H1 (cell line): ENCODE data around the gene DBH. TPM values are rescaled to one million over a fixed set of nuclear protein-coding genes. Genes with fewer than 3 reads are reported as not detected.

Experiments used
- CTCF ChIA-PET: fragments of 300-600 bp; sonication (Branson Sonifier 250); formaldehyde crosslinking; loops from one replicate; lab custom pipeline; 2021; ENCODE audit not compliant: partially characterized antibody; lab: Charles Lee
- POLR2A ChIA-PET: fragments of 300-600 bp; sonication (Branson Sonifier 250); formaldehyde crosslinking; loops from one replicate; lab custom pipeline; 2021; ENCODE audit warnings: inconsistent platforms; ENCODE audit not compliant: partially characterized antibody; lab: Charles Lee
- DNase-seq, 2 experiments: peaks; one replicate each; pipeline versions ENCODE4 v3.0.0 to v3.0.0-alpha.2; 2010 to 2022; ENCODE audit warnings: low spot score in 2 of 2, low read depth in 1 of 2, mixed read lengths in 1 of 2
- FAIRE-seq: peaks from 2 replicates; lab custom pipeline; 2011; peaks lifted over from hg19 to GRCh38; lab: Jason Lieb, UNC
- H2AFZ ChIP-seq: 2 replicates; pipeline ENCODE4 v1.8.1; 2012; ENCODE audit warnings: low read length, inconsistent platforms
- H2AK5ac ChIP-seq: 2 replicates; pipeline ENCODE4 v1.6.1; 2013; ENCODE audit warnings: low read depth, low read length
- H2BK120ac ChIP-seq: replicated peaks from 2 replicates; pipeline ENCODE3; 2013; ENCODE audit warnings: low read depth, low read length, inconsistent platforms
- H2BK12ac ChIP-seq: 2 replicates; pipeline ENCODE4 v1.6.1; 2013; ENCODE audit warnings: low read depth, low read length
- H2BK15ac ChIP-seq: 2 replicates; pipeline ENCODE4 v1.6.1; 2013; ENCODE audit warnings: low read length
- H2BK20ac ChIP-seq: 2 replicates; pipeline ENCODE4 v1.6.1; 2013; ENCODE audit warnings: low read length
- H2BK5ac ChIP-seq: 2 replicates; pipeline ENCODE4 v1.6.1; 2013; ENCODE audit warnings: low read depth, low read length
- H3K14ac ChIP-seq: 2 replicates; pipeline ENCODE4 v1.6.1; 2013; ENCODE audit warnings: inconsistent platforms; ENCODE audit not compliant: insufficient read length
- H3K18ac ChIP-seq: 2 replicates; pipeline ENCODE4 v1.6.1; 2013; ENCODE audit warnings: low read length; ENCODE audit errors: extremely low read depth
- H3K23ac ChIP-seq: 2 replicates; pipeline ENCODE4 v1.6.1; 2013; ENCODE audit warnings: inconsistent platforms; ENCODE audit not compliant: insufficient read length
- H3K23me2 ChIP-seq: 2 replicates; pipeline ENCODE4 v1.6.1; 2013; ENCODE audit warnings: low read depth, low read length
- H3K27ac ChIP-seq: 2 replicates; pipeline ENCODE4 v1.6.1; 2011; ENCODE audit warnings: low read depth, low read length, inconsistent platforms
- H3K27me3 ChIP-seq, 4 experiments: replicated peaks in 1 of 4; 1 replicate in 1 of 4; 2 replicates in 3 of 4; pipeline versions ENCODE4 v1.6.1 to v1.8.1; 2011 to 2013; ENCODE audit warnings: low read length in 3 of 4, mild to moderate bottlenecking in 3 of 4, inconsistent platforms in 2 of 4, mixed read lengths in 2 of 4, moderate library complexity in 1 of 4; ENCODE audit not compliant: control insufficient read depth in 3 of 4, insufficient read depth in 3 of 4; ENCODE audit errors: extremely low read depth in 1 of 4
- H3K36me3 ChIP-seq, 4 experiments: 2 replicates each; pipeline versions ENCODE4 v1.6.1 to v1.8.1; 2011 to 2013; ENCODE audit warnings: mild to moderate bottlenecking in 4 of 4, low read length in 3 of 4, moderate library complexity in 2 of 4, control low read depth in 1 of 4, inconsistent platforms in 1 of 4; ENCODE audit not compliant: insufficient read depth in 4 of 4, control insufficient read depth in 2 of 4
- H3K4ac ChIP-seq: replicated peaks from 2 replicates; pipeline ENCODE3; 2013; ENCODE audit warnings: low read length, low read depth, mixed read lengths, inconsistent platforms; ENCODE audit not compliant: insufficient read length
- H3K4me1 ChIP-seq, 4 experiments: replicated peaks in 1 of 4; 1 replicate in 1 of 4; 2 replicates in 3 of 4; pipeline versions ENCODE4 v1.6.1 to v1.8.1; 2011 to 2013; ENCODE audit warnings: low read length in 3 of 4, inconsistent platforms in 2 of 4, mixed read lengths in 1 of 4; ENCODE audit not compliant: insufficient read depth in 4 of 4, control insufficient read depth in 3 of 4
- H3K4me2 ChIP-seq, 2 experiments: 2 replicates each; pipeline versions ENCODE4 v1.6.1 to v1.8.1; 2011 to 2013; ENCODE audit warnings: low read depth in 2 of 2, low read length in 2 of 2, control low read depth in 1 of 2, inconsistent platforms in 1 of 2, mild to moderate bottlenecking in 1 of 2; ENCODE audit not compliant: insufficient read depth in 1 of 2
- H3K4me3 ChIP-seq, 4 experiments: fragments of 200-600, 300-600 bp in 1 of 4; sonication (generic), shearing (Covaris generic), sonication (Bioruptor Twin) in 1 of 4; 2 replicates each; pipeline versions ENCODE4 v1.5.1 to v1.8.1; 2011 to 2016; ENCODE audit warnings: low read length in 4 of 4, low read depth in 3 of 4, control low read depth in 2 of 4, inconsistent platforms in 2 of 4, mild to moderate bottlenecking in 2 of 4, mixed read lengths in 1 of 4, moderate library complexity in 1 of 4; ENCODE audit not compliant: insufficient read depth in 2 of 4; ENCODE audit errors: extremely low read depth in 1 of 4
- H3K56ac ChIP-seq: replicated peaks from 2 replicates; pipeline ENCODE3; 2013; ENCODE audit warnings: low read depth, mild to moderate bottlenecking, mixed read lengths, low read length, inconsistent platforms; ENCODE audit not compliant: insufficient read length
- H3K79me1 ChIP-seq: 2 replicates; pipeline ENCODE4 v1.6.1; 2013; ENCODE audit warnings: low read depth, low read length, control low read depth
- H3K79me2 ChIP-seq, 2 experiments: 2 replicates each; pipeline versions ENCODE4 v1.6.1 to v1.8.1; 2012 to 2013; ENCODE audit warnings: low read length in 2 of 2, mild to moderate bottlenecking in 2 of 2, inconsistent platforms in 1 of 2; ENCODE audit not compliant: insufficient read depth in 2 of 2, control insufficient read depth in 1 of 2
- H3K9ac ChIP-seq, 4 experiments: replicated peaks in 1 of 4; 1 replicate in 1 of 4; 2 replicates in 3 of 4; pipeline versions ENCODE4 v1.6.1 to v1.8.1; 2011 to 2013; ENCODE audit warnings: low read depth in 3 of 4, low read length in 3 of 4, control low read depth in 2 of 4, mild to moderate bottlenecking in 2 of 4, moderate library complexity in 2 of 4, inconsistent platforms in 1 of 4; ENCODE audit errors: extremely low read depth in 1 of 4
- H3K9me3 ChIP-seq, 2 experiments: 2 replicates each; pipeline versions ENCODE4 v1.6.1 to v1.8.1; 2012 to 2013; ENCODE audit warnings: mild to moderate bottlenecking in 2 of 2, moderate library complexity in 2 of 2, control low read depth in 1 of 2, inconsistent platforms in 1 of 2, low read depth in 1 of 2, low read length in 1 of 2, mixed read lengths in 1 of 2; ENCODE audit not compliant: insufficient read depth in 2 of 2
- H4K20me1 ChIP-seq, 2 experiments: replicated peaks in 1 of 2; 2 replicates each; pipeline versions ENCODE3 to v1.8.1; 2011 to 2013; ENCODE audit warnings: inconsistent platforms in 2 of 2, low read length in 2 of 2, mild to moderate bottlenecking in 1 of 2; ENCODE audit not compliant: insufficient read depth in 2 of 2, control insufficient read depth in 1 of 2
- H4K5ac ChIP-seq: 2 replicates; pipeline ENCODE4 v1.6.1; 2013; ENCODE audit warnings: low read length, low read depth, mixed read lengths, inconsistent platforms; ENCODE audit not compliant: insufficient read length
- H4K8ac ChIP-seq: 2 replicates; pipeline ENCODE4 v1.8.0; 2013; ENCODE audit warnings: mild to moderate bottlenecking, moderate library complexity, low read length, inconsistent platforms; ENCODE audit not compliant: insufficient read depth; ENCODE audit errors: extremely low read depth
- H4K91ac ChIP-seq: replicated peaks from 2 replicates; pipeline ENCODE3; 2013; ENCODE audit warnings: low read length, mixed read lengths, inconsistent platforms; ENCODE audit not compliant: insufficient read length
- BCL11A ChIP-seq, 2 experiments: IDR thresholded peaks; one replicate each; pipeline ENCODE4 v1.6.1; 2011; ENCODE audit warnings: low read depth in 2 of 2, low read length in 2 of 2, mild to moderate bottlenecking in 2 of 2
- KDM1A ChIP-seq: fragments of 200-600, 300-600 bp; sonication (generic); IDR thresholded peaks from 2 replicates; pipeline ENCODE4 v1.7.1; 2016; ENCODE audit warnings: mild to moderate bottlenecking, low read length, borderline replicate concordance
- POLR2AphosphoS5 ChIP-seq: IDR thresholded peaks from 2 replicates; pipeline ENCODE4 v1.6.1; 2011; ENCODE audit warnings: low read depth, low read length
- RAD21 ChIP-seq, 2 experiments: IDR thresholded peaks in 1 of 2; conservative IDR thresholded peaks in 1 of 2; 2 replicates each; pipeline ENCODE4 v1.6.1; 2011; ENCODE audit warnings: low read depth in 2 of 2, low read length in 2 of 2, improper control_type of control experiment in 1 of 2, inconsistent platforms in 1 of 2, mild to moderate bottlenecking in 1 of 2, moderate library complexity in 1 of 2
- SIX5 ChIP-seq: IDR thresholded peaks from 2 replicates; pipeline ENCODE4 v1.6.1; 2011; ENCODE audit warnings: mild to moderate bottlenecking, low read depth, low read length
- TAF1 ChIP-seq: IDR thresholded peaks from 2 replicates; pipeline ENCODE4 v1.6.1; 2011; ENCODE audit warnings: mild to moderate bottlenecking, low read depth, low read length
- TBP ChIP-seq: IDR thresholded peaks from 2 replicates; pipeline ENCODE4 v1.6.1; 2011; ENCODE audit warnings: low read depth, low read length, improper control_type of control experiment
- YY1 ChIP-seq: IDR thresholded peaks from 2 replicates; pipeline ENCODE4 v1.6.1; 2011; ENCODE audit warnings: low read depth, mild to moderate bottlenecking, low read length
- WGBS, 2 experiments: shearing (Covaris generic) in 1 of 2; methylation state at CpG; one replicate each; pipeline versions ENCODE4 v1.1.6 to v1.1.7; 2013 to 2015; ENCODE audit warnings: low lambda C conversion rate in 2 of 2, mixed read lengths in 2 of 2, inconsistent platforms in 1 of 2, low coverage in 1 of 2, missing lambda C conversion rate in 1 of 2; ENCODE audit not compliant: insufficient replicate concordance in 2 of 2, insufficient coverage in 1 of 2, insufficient read length in 1 of 2; ENCODE audit errors: extremely low coverage in 1 of 2, missing lambda C conversion rate in 1 of 2; 5-methylcytosine and 5-hydroxymethylcytosine counted together
- polyA plus RNA-seq, 7 experiments: library from polyadenylated mRNA; depleted of rRNA in 3 of 7; stranded (reverse) in 5 of 7; unstranded in 2 of 7; fragments of >200 nt in 5 of 7; fragments of 200-250 nt in 2 of 7; gene quantifications; 1 replicate in 5 of 7; 2 replicates in 1 of 7; 4 replicates in 1 of 7; pipeline versions ENCODE4 v1.2.1 to v1.2.3, GENCODE V29; 2011 to 2013; ENCODE audit warnings: missing spikeins in 2 of 7, mixed read lengths in 2 of 7
- total RNA-seq: library from RNA; stranded (reverse); fragmentation: NEBNext Ultra II Directional; extraction: Animal tissue kit (Norgen Biotek cat#: 25700); gene quantifications from 2 replicates; pipeline ENCODE4 v1.2.1, GENCODE V29; 2021
- TF ChIP-seq, protein P1 (sequence below), 3 experiments: IDR thresholded peaks; 1 replicate in 2 of 3; 2 replicates in 1 of 3; pipeline versions ENCODE4 v1.5.1 to v1.6.1; 2011; ENCODE audit warnings: low read length in 3 of 3, mild to moderate bottlenecking in 3 of 3, inconsistent platforms in 2 of 3, low read depth in 1 of 3, moderate library complexity in 1 of 3; ENCODE audit not compliant: insufficient read depth in 1 of 3; ENCODE audit errors: control extremely low read depth in 1 of 3

The DBH gene
- total and polyA plus RNA-seq, 2 of the 8 experiments (the other 6 are each of a cell fraction or from before 2014, with no cell fraction given), result 0.18 TPM; not detected in 1

DNA sequence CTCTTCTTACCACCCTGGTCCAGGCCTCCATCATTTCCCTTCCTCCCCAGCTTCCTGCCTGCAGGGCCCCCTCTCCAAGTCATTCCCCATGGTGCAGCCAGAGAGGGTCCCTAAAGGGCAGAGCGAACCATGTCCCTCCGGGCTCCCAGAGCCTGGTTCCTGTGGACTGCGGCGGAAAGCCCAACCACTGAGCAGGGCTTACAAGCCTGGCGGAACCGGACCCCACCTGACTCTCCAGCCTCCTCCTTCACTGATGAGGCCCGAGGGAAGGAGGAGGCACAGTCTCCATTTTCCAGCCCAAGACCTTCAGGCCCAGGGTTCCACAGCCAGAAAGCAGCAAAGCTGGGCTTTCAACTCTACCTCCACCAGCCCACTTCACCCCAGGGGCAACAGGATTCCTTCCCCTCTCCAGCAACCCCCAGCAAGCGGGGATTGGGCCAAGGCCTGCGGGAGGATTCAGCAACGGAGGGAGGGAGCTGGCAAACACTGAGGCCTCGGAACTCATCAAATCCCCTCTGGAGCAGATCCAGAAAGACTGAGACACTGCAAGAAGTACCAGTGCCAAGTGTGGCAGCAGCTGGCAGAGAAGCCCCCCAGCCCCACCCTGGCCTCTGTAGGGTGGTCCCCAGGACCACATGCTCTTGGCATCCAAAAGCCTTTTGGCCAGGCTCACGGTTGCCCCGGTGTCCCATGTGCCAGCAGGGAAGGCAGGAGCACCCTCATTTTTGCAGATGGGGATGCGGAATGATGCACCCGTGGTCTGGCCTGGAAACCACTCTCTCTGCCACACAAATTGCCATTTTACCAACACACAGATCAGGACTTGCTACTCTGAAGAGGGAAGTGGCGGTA lies 30.1 kb upstream of the DBH start:
- no peak overlapping the region for H2BK12ac ChIP-seq
- peak overlapping the region; percentile 8; the same call in 1 of the 2 replicates for H2BK15ac ChIP-seq
- no peaks in the 10 kb centered on the region for H3K79me1 ChIP-seq
- H4K5ac ChIP-seq, result no peak overlapping the region
- ChIA-PET POLR2A (interaction anchor here (0.9 kb wide), 1 partner anchor 22 kb away, joined by 3 read pairs; no protein-coding TSS in a partner anchor), CTCF (interaction anchor here (0.9 to 6.7 kb wide), 7 partner anchors 14 to 137 kb away, joined by 3 to 79 read pairs (median 3); no protein-coding TSS in a partner anchor)
- H4K91ac ChIP-seq, result no peak overlapping the region
- H3K18ac ChIP-seq, result peak overlapping the region; percentile 48; the same call in 1 of the 2 replicates
- no peak overlapping the region for H2BK5ac ChIP-seq
- H3K4me3 ChIP-seq, result no peak overlapping the region
- peaks cover 4% of the 10 kb centered on the region; the same call in 1 of the 2 replicates for H3K23me2 ChIP-seq
- H4K20me1 ChIP-seq, result no peaks in the 10 kb centered on the region
- H3K4ac ChIP-seq, result no peak overlapping the region
- H2AK5ac ChIP-seq, result no peak overlapping the region
- H3K27ac ChIP-seq, result no peak overlapping the region
- FAIRE-seq, result no peak
- H3K9ac ChIP-seq, result no peak overlapping the region
- no peaks in the 10 kb centered on the region for H3K9me3 ChIP-seq
- H2AFZ ChIP-seq, result no peak overlapping the region
- no peak for DNase-seq
- H3K4me1 ChIP-seq, result peaks cover 0 to 7% (median 3%) of the 10 kb centered on the region in 4 experiments; a peak in 5 of 7 replicates
- peaks cover 5 to 20% (median 15%) of the 10 kb centered on the region in 4 experiments for H3K27me3 ChIP-seq
- H3K14ac ChIP-seq, result no peak overlapping the region
- H3K36me3 ChIP-seq, result no peaks in the 10 kb centered on the region
- WGBS, 2 experiments, result 79% methylated on average over 14 of the region's 16 CpGs; no CpG with 5 or more reads in 1 of the 2 experiments
- no peak overlapping the region for H3K23ac ChIP-seq
- no peak overlapping the region for H4K8ac ChIP-seq
- H2BK20ac ChIP-seq, result no peak overlapping the region
- H3K79me2 ChIP-seq, result no peaks in the 10 kb centered on the region
- H3K4me2 ChIP-seq, result no peak overlapping the region
- H2BK120ac ChIP-seq, result no peak overlapping the region
- H3K56ac ChIP-seq, result no peak overlapping the region
- no peak for TF ChIP-seq SIX5
- no peak for TF ChIP-seq TAF1
- TF ChIP-seq POLR2AphosphoS5, result no peak
- no peak for TF ChIP-seq YY1
- TF ChIP-seq BCL11A (IDR thresholded peaks at IDR 0.05; ENCODE audit: low read depth in 2 of 2, low read length in 2 of 2), result no peak
- no peak for TF ChIP-seq TBP
- TF ChIP-seq KDM1A, result no peak
- TF ChIP-seq, protein P1, sequence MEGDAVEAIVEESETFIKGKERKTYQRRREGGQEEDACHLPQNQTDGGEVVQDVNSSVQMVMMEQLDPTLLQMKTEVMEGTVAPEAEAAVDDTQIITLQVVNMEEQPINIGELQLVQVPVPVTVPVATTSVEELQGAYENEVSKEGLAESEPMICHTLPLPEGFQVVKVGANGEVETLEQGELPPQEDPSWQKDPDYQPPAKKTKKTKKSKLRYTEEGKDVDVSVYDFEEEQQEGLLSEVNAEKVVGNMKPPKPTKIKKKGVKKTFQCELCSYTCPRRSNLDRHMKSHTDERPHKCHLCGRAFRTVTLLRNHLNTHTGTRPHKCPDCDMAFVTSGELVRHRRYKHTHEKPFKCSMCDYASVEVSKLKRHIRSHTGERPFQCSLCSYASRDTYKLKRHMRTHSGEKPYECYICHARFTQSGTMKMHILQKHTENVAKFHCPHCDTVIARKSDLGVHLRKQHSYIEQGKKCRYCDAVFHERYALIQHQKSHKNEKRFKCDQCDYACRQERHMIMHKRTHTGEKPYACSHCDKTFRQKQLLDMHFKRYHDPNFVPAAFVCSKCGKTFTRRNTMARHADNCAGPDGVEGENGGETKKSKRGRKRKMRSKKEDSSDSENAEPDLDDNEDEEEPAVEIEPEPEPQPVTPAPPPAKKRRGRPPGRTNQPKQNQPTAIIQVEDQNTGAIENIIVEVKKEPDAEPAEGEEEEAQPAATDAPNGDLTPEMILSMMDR (IDR thresholded peaks at IDR 0.05; ENCODE audit: control extremely low read depth in 1 of 3, insufficient read depth in 1 of 3, low read depth in 1 of 3, low read length in 3 of 3), result no peak
- TF ChIP-seq RAD21 (IDR thresholded peaks at IDR 0.05 in 1 of 2, conservative IDR thresholded peaks at IDR 0.05 in 1 of 2; ENCODE audit: low read depth in 2 of 2, low read length in 2 of 2), result no peak
